Astrocyte (in vitro differentiated cells and primary cell): ENCODE results near the gene OR12D1. TPM values are rescaled to one million over a fixed set of nuclear protein-coding genes. Genes with fewer than 3 reads are reported as not detected.
"Not testable (repeated sequence)": the region's sequence is repeated elsewhere in the genome, so short reads cannot be mapped to it uniquely, and the experiment has no call there.

Source experiments
- DNase-seq: peaks from one replicate; pipeline ENCODE4 v3.0.0-alpha.2; 2010; ENCODE audit warnings: low read depth
- FAIRE-seq: peaks from 2 replicates; lab custom pipeline; 2011; peaks lifted over from hg19 to GRCh38; lab: Jason Lieb, UNC
- H2AFZ ChIP-seq: 2 replicates; pipeline ENCODE4 v1.6.0; 2012; ENCODE audit warnings: low read depth, low read length, inconsistent platforms
- H3K27ac ChIP-seq: 2 replicates; pipeline ENCODE4 v1.5.1; 2011; ENCODE audit warnings: low read depth, low read length, inconsistent platforms
- H3K27me3 ChIP-seq: 2 replicates; pipeline ENCODE4 v1.6.0; 2011; ENCODE audit warnings: low read length, inconsistent platforms; ENCODE audit not compliant: insufficient read depth
- H3K36me3 ChIP-seq: 2 replicates; pipeline ENCODE4 v1.5.1; 2011; ENCODE audit warnings: low read length, inconsistent platforms; ENCODE audit not compliant: insufficient read depth
- H3K4me1 ChIP-seq: 2 replicates; pipeline ENCODE4 v1.5.1; 2011; ENCODE audit warnings: low read length, inconsistent platforms; ENCODE audit not compliant: insufficient read depth
- H3K4me2 ChIP-seq: 2 replicates; pipeline ENCODE4 v1.6.0; 2012; ENCODE audit warnings: low read length, inconsistent platforms
- H3K4me3 ChIP-seq: 2 replicates; pipeline ENCODE4 v1.5.1; 2011; ENCODE audit warnings: low read depth, mild to moderate bottlenecking, low read length, inconsistent platforms; ENCODE audit not compliant: insufficient read depth
- H3K79me2 ChIP-seq: 2 replicates; pipeline ENCODE4 v1.6.0; 2012; ENCODE audit warnings: mild to moderate bottlenecking, low read length, inconsistent platforms; ENCODE audit not compliant: insufficient read depth
- H3K9ac ChIP-seq: 2 replicates; pipeline ENCODE4 v1.6.0; 2012; ENCODE audit warnings: mild to moderate bottlenecking, low read length, inconsistent platforms
- H3K9me3 ChIP-seq: 2 replicates; pipeline ENCODE4 v1.5.1; 2012; ENCODE audit warnings: low read depth, mild to moderate bottlenecking, low read length, inconsistent platforms; ENCODE audit not compliant: insufficient read depth
- H4K20me1 ChIP-seq: 2 replicates; pipeline ENCODE4 v1.6.0; 2012; ENCODE audit warnings: low read length, inconsistent platforms; ENCODE audit not compliant: insufficient read depth
- H3K27ac Mint-ChIP-seq: one replicate; pipeline ENCODE4 v1.8.0; 2021; ENCODE audit warnings: mild to moderate bottlenecking, mixed read lengths; ENCODE audit not compliant: unreplicated experiment
- H3K27me3 Mint-ChIP-seq: one replicate; pipeline ENCODE4 v1.8.0; 2021; ENCODE audit warnings: low read depth, mixed read lengths; ENCODE audit not compliant: unreplicated experiment
- H3K36me3 Mint-ChIP-seq: one replicate; pipeline ENCODE4 v1.8.0; 2021; ENCODE audit warnings: low read depth, mixed read lengths; ENCODE audit not compliant: unreplicated experiment
- H3K4me1 Mint-ChIP-seq: one replicate; pipeline ENCODE4 v1.8.0; 2021; ENCODE audit warnings: low read depth, mixed read lengths; ENCODE audit not compliant: unreplicated experiment
- H3K4me3 Mint-ChIP-seq: one replicate; pipeline ENCODE4 v1.8.0; 2021; ENCODE audit warnings: mild to moderate bottlenecking, moderate library complexity, mixed read lengths; ENCODE audit not compliant: unreplicated experiment
- H3K9me3 Mint-ChIP-seq: one replicate; pipeline ENCODE4 v1.8.0; 2021; ENCODE audit warnings: mild to moderate bottlenecking, mixed read lengths; ENCODE audit not compliant: unreplicated experiment
- CTCF ChIP-seq: IDR thresholded peaks from 2 replicates; pipeline ENCODE4 v1.5.1; 2011; ENCODE audit warnings: low read depth, mild to moderate bottlenecking, inconsistent platforms, low read length, moderate library complexity; ENCODE audit not compliant: insufficient read depth
- EZH2 ChIP-seq: IDR thresholded peaks from 2 replicates; pipeline ENCODE4 v1.6.1; 2012; ENCODE audit warnings: mild to moderate bottlenecking, low read length, inconsistent platforms; ENCODE audit not compliant: insufficient read depth
- total RNA-seq: library from RNA; stranded (reverse); gene quantifications from 2 replicates; pipeline ENCODE4 v1.2.1, GENCODE V29; 2021

The OR12D1 gene
- total RNA-seq, 1 donor from 2014 or later = not detected

DNA sequence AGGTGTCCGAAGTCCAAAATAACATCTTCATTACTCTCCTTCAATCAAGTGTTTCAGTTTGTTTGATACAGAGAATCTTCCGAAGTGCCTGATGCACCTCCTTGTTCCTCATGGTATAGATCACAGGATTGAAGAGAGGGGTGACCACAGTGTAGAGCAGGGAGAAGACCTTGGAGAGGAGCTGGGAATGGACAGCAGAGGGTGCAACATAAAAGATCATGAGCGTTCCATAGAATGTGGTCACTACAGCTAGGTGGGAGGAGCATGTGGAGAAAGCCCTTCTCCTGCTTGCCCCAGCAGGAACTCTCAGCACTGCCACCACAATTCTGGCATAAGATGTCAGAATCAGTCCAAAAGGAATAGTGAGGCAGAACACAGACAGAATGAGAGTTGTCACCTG is 11.9 kb downstream of the OR12D1 start:
- H3K79me2 ChIP-seq = no peaks in the 10 kb centered on the region
- H3K4me1 ChIP-seq = no peaks in the 10 kb centered on the region
- no peaks in the 10 kb centered on the region for H4K20me1 ChIP-seq
- Mint-ChIP-seq H3K36me3 (no peaks in the 10 kb centered on the region), H3K9me3 (peaks cover 2% of the 10 kb centered on the region), H3K27ac (no peak overlapping the region), H3K4me3 (no peak overlapping the region), H3K4me1 (peaks cover 17% of the 10 kb centered on the region), H3K27me3 (no peaks in the 10 kb centered on the region)
- no peaks in the 10 kb centered on the region for H3K36me3 ChIP-seq
- no peak overlapping the region for H3K9ac ChIP-seq
- no peak overlapping the region for H3K27ac ChIP-seq
- H3K9me3 ChIP-seq = peaks cover 4% of the 10 kb centered on the region
- H3K4me3 ChIP-seq = no peak overlapping the region
- TF ChIP-seq EZH2 (no peak), CTCF (no peak)
- H2AFZ ChIP-seq = no peak overlapping the region
- DNase-seq (no peak), FAIRE-seq (no peak)
- H3K4me2 ChIP-seq = no peak overlapping the region
- no peaks in the 10 kb centered on the region for H3K27me3 ChIP-seq

GRCh38 chr6:29436730-29437129 is 22.0 kb downstream of the OR12D1 start:
- not testable (repeated sequence) for H3K4me1 ChIP-seq, H3K4me3 Mint-ChIP-seq, H4K20me1 ChIP-seq, H3K27ac ChIP-seq, H3K36me3 ChIP-seq, DNase-seq, H3K36me3 Mint-ChIP-seq, H3K27me3 Mint-ChIP-seq, FAIRE-seq, H3K9me3 ChIP-seq, H3K9ac ChIP-seq, H3K4me2 ChIP-seq, H3K4me1 Mint-ChIP-seq, H3K4me3 ChIP-seq, H3K27ac Mint-ChIP-seq, H2AFZ ChIP-seq, H3K27me3 ChIP-seq, H3K79me2 ChIP-seq
- peaks cover 13% of the 10 kb centered on the region for H3K9me3 Mint-ChIP-seq

DNA sequence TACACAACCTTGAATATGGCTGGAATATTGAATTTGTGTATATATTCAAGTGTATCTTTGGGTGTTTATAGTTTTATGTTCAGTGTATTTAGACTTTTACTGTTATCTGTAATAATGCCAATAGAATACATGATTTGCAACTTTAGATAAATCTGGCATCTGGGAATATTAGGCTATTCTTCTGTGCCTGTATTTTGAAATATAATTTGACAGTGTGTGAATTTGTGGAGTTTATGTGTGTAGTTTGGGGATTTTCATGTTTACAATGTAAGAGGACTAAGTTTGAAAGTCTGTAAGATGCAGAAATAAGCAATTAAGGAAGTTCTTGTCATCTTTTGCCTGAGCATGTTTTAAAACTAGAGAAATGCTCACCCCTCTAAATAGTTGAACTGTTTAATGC is 24.3 kb downstream of the OR12D1 start, which contains the start of gene OR10C1:
Gene OR10C1 (plus strand): TSS at position 301 of the 400 bp plus-strand sequence. CDS start 710 bp downstream, outside the sequence.
- no peak for DNase-seq
- Histone ChIP-seq H3K9me3 (peaks cover 7% of the 10 kb centered on the region), H3K4me2 (no peak within 1 kb of the TSS), H2AFZ (no peak within 1 kb of the TSS), H3K9ac (no peak within 1 kb of the TSS), H3K4me1 (no peaks in the 10 kb centered on the region), H3K4me3 (no peak within 1 kb of the TSS), H3K27me3 (no peaks in the 10 kb centered on the region), H4K20me1 (no peaks in the 10 kb centered on the region), H3K36me3 (no peaks in the 10 kb centered on the region), H3K27ac (no peak within 1 kb of the TSS), H3K79me2 (no peaks in the 10 kb centered on the region)
- no peaks in the 10 kb centered on the region for H3K4me1 Mint-ChIP-seq
- H3K4me3 Mint-ChIP-seq = no peak within 1 kb of the TSS
- H3K27ac Mint-ChIP-seq = no peak within 1 kb of the TSS
- no peak for TF ChIP-seq CTCF
- no peak for TF ChIP-seq EZH2
- FAIRE-seq = no peak
- H3K27me3 Mint-ChIP-seq = peaks cover 4% of the 10 kb centered on the region
- peaks cover 10% of the 10 kb centered on the region for H3K9me3 Mint-ChIP-seq
- H3K36me3 Mint-ChIP-seq = peaks cover 2% of the 10 kb centered on the region
